Epithelial cell of prostate (primary cell): ENCODE data around the gene TLX3.

Source experiments
- DNase-seq: peaks from one replicate; pipeline ENCODE4 v3.0.0-alpha.2; 2011; ENCODE audit warnings: low read depth, low spot score
- H3K27ac ChIP-seq: fragments of 450-650 bp; 2 replicates; pipeline ENCODE4 v1.5.1; 2017; ENCODE audit warnings: mild to moderate bottlenecking

TLX3 gene

DNA sequence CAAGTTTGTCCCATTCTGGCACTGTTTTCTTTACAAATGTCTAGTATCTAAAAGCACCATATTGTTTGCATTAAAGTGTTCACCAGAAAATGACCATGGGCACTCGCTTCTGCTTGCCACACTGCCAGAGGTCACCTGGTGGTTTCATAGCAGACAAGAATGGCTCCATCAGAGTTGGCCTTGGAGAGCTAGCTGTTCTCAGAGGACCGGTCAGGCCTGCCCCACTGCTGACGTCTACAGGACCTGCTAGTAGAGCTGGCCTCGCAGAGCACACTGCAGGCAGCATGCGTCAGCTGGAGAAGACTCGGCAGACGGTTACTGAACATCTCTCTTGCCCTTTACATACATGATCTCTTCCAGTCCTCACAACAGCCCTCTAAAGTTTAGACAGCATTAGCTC is 8.7 kb upstream of the TLX3 start:
- no peak overlapping the region for H3K27ac ChIP-seq
- DNase-seq = no peak

DNA sequence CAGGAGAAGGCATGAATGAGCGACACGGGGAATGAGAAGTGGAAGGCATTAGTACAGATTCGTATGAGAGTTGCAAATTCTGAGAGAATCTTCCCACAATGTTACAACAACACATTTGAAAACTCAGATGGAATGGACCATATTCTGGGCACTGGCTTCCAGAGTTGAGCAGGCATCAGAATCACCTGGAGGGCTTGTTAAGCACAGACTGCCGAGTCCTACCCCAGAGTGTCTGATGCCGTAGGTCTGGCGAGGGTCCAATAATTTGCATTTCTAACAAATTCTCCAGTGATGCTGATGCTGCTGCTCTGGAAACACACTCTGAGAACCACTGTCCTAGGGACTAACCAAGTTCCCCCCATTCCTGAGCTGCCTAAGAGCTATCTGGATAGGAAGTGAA is 2.9 kb upstream of the TLX3 start:
- DNase-seq = no peak
- H3K27ac ChIP-seq = no peak overlapping the region

DNA sequence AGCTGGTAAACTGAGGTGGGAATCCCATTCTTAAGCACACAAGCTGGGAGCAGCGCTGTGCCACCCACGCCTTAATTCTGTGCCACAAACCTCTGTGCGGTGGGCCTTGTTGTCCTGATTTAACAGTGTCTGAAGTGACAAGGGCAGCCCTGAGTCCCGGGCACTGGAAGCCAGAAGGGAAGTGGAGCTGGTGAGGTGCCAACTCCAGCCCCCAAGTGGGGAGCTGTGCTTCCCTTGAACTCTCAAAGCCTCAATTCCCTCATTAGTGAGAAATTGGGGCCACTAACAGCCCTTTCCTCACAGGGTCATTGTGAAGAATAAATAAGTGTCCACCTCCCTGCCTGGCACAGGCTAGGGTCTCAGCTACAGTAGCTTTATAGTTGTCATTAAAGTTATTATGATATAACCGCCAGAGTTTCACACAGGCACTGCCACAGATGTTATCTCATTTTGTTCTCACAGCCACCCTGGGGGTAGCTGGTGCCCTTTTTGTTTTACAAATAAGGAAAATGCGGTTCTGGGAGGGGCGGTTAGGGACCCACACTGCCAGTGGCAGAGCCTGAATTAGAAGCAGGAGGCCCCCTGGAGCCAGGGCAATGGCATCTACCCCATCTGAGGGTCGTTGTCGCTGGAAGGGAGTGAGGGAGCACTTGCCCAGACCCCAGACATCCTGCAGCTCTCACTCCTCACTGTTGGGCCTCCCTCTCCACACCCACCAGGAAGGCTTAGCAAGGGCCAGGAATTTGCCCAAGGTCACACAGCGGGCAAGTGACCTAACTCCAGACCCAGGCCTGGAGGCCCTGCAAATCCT is 2.1 kb upstream of the TLX3 start:
- DNase-seq = no peak
- H3K27ac ChIP-seq = no peak overlapping the region

DNA sequence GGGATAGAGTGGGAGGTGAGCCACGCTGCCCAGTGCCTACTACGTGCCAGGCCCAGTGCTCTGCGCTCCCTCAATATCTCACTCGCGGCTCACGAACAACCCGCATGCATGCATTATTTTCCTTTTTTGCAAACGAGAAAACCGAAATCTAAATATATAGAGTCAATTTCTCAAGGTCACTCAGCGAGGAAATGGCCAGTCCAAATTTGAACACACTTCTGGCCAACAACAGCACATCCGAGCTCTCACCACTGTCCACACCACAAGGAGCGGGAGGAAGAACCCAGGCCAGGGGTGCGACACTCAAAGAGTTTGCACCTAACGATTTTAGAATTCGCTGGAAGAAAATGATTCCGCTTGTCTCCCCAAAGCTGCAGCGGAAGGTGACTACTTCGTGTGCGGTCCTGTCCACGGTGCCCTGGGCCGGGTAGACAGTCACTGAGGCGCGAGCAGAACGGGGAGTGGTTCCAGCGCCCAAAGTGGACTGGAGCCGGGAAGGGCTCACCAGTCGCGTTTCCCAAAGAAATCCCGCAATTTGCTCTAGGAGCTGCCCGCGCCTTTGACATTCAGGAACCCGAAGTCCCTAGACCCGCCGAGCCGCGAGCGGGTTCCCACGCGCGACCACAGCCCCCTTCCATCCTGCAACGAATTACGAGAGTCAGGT is 1.1 kb upstream of the TLX3 start:
- DNase-seq = no peak
- no peak overlapping the region for H3K27ac ChIP-seq

DNA sequence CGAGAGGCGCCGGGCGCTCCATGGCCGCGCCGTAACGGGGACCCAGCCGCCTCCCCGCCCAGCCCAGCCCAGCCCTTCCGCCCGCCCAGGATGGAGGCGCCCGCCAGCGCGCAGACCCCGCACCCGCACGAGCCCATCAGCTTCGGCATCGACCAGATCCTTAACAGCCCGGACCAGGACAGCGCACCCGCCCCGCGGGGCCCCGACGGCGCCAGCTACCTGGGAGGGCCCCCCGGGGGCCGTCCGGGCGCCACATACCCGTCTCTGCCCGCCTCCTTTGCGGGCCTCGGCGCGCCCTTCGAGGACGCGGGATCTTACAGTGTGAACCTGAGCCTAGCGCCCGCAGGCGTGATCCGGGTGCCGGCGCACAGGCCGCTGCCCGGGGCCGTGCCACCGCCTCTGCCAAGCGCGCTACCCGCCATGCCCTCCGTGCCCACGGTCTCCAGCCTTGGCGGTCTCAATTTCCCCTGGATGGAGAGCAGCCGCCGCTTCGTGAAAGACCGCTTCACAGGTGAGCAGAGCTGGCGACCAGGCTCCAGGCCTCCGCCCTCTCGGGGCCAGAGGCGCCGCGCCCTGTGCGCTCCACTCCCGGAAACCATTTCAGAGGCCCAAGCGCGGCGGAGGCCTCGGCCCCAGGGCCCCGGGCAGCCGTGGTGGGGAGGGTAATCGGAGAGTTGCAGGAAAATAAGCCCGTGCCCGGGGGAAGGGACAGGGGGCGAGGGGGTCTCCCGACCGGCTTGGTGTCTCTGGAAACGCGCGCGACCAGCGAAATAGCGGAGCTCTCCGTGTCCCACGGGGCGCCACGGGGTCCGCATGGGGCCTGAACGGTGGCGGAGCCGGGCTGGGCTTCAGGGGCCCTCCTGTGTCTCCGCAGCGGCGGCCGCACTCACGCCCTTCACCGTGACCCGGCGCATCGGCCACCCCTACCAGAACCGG is 496 bp downstream of the TLX3 start:
- H3K27ac ChIP-seq = no peak overlapping the region
- DNase-seq = no peak

DNA sequence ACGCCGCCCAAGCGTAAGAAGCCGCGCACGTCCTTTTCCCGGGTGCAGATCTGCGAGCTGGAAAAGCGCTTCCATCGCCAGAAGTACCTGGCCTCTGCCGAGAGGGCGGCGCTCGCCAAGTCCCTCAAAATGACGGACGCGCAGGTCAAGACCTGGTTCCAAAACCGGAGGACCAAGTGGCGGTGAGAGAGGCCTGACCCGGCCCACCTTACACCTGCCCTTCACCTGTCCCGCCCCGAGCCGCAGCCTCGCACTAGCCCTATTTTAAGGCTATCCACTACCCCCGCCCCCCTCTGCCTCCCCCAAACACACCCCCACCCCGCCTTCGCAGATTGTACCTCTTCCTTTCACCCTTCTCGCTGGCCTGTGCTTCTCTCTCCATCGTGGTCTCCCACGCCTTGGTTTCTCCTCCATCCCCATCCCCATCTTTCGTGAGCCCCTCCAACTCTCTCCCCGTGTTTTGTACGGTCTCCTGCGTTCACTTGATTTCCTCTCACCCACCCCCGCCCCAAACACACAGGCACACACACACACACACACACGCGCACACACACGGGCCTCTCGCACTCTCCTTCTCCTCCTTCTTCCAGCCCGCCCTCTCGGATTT is 1.3 kb downstream of the TLX3 start:
- H3K27ac ChIP-seq = no peak overlapping the region
- DNase-seq = no peak

DNA sequence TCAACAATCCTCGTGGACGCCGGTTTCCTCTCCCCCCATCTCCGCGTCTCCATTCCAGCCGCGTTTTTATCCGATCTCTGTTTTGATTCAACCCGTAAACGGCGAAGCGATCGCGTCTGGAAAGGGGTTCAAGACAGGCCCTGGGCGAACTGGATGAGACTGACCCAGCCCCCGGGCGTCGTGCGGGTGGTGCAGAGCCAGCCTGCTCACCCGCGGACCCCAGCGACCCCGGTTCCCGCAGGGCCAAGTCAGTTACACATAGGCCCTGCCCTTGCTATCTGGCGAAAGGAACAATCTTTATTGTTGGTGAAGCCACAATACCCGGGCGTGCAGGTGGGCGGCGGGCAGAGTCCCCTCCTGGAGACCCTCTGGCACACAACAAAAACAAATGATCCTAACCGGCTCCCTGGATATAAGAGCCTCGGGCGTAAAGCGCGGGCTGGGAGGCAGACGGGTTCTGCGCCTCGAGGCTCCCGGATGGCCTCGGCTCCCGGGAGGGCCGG is 1.8 kb downstream of the TLX3 start:
- DNase-seq = no peak

DNA sequence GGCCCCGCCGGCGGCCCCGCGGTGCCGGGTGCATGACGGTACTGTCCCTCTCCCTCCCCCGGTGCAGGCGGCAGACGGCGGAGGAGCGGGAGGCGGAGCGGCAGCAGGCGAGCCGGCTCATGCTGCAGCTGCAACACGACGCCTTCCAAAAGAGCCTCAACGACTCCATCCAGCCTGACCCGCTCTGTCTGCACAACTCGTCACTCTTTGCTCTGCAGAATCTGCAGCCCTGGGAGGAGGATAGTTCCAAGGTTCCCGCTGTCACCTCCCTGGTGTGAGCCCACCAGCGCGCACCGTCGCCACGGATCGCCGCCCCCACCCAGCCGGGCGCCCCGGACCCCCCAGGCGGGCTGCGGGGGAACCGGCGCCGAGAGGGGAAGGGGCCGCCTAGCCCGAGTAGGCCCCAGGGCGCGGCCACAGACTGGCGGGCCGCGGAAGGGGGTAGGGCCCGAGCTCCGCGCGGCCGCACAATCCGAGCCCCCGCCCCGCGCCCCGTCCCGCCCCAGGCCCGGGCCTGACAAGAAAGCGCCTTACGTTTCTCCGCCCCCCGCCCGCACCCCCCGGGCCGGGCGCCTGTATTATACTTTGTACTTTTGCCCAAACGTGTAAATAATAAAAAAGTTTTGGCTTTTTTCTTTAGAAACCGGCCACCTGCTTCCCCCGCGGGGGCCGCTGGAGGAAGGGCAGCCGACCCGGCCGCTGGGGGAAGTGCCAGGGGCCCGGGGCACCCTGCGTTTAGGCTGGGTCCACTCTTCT is 2.5 kb downstream of the TLX3 start:
- H3K27ac ChIP-seq = no peak overlapping the region
- no peak for DNase-seq

More for the DNA sequence above, 1.8 kb downstream of the TLX3 start:
- no peak overlapping the region for H3K27ac ChIP-seq

DNA sequence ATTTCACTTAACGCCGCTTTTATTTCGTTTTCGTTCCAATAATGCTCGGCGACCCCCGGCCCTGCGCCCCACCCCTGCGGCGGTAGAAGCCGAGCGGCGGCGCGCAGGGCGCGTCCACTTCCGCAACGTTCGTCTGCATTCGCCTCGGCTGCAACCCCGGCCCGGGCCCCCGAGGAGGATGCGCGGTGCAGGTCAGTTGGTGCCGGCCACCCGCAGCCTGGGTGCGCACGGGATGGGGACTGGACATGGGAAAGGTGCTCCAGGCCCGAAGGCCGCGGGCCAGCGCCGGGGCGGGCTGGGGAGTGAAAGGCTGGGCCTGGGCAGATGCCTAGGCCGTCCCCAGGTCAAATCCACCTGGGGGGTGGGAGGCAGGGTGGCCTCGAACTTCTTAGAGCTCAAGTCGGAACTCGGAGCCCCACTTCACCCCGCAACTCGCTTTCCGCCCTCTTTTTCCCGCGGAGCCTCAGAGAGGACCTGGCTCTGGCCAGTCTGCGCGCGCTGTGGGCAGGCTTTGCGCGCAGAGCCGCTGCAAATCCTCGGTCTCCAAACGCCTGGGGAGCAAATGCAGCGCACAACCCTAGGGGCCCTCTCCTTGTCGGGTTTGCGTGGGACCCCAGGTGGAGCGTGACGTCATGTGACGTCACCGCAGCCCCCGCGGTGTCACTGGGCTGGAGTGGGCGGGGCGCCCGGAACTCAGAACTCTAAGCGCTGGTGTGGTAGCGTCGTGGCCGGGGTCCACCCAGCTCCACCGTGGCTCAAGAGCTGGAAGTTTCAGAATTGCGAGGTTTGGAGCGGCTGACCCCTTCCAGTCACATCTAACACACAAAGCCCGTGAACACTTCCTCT is 3.3 kb downstream of the TLX3 start:
- DNase-seq = no peak
- H3K27ac ChIP-seq = no peak overlapping the region

DNA sequence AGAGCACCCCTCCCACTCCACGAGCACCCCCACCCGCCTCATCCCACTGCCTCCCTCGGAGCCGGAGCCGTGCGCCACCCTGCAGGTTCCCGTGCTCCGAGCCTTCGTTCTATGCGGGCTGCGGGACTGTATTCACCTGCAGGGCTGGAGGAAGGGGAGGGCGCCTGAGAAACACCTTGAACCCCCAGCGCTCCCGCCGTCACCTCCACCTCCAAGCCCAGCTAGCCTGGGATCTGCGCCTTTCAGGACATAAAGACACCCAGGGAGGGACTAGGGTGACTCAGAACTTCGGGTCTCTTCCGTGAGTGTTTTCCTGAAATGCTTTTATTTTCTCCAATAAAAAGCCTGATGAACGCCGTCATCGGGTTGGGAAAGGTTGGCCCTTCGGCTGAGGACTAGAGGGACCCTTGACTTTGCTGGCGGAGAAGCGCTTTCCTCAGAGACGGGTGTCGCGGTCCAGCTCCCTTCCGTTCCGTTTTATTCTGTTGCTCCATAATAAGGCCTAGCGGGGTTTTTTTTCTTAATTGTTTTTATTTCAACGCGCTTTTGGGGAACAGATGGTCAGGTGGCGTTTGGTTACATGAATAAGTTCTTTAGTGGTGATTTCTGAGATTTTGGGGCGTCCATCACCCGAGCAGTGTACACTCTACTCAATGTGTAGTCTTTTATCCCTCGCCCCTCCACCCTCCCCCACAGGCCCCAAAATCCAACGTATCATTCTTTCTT is 4.6 kb downstream of the TLX3 start:
- no peak for DNase-seq
- H3K27ac ChIP-seq = no peak overlapping the region

DNA sequence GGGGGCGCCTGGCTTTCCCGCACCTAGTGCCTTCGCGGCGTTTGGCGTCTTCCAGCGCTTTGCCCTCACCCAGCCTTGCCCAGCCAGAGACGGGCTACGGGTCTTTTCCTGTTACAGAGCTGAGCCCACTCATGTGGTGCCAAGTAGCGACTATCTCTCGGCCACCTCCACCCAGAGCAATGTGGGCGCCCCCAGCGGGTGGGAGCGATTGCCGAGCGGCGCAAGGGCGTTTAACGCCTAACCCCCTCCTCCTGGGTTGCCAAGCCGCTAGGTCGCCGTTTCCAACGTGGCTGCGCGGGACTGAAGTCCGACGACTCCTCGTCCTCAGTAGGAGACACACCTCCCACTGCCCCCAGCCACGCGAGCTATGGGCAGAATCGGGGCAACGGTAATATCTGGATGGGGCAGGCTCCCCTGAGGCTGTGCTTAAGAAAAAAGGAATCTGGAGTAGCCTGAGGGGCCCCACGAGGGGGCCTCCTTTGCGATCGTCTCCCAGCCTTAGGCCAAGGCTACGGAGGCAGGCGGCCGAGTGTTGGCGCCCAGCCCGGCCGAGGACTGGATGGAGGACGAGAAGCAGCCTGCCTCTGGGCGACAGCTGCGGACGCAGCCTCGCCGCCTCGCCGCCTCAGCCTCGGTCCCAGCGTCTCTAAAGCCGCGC is 5.8 kb downstream of the TLX3 start:
- H3K27ac ChIP-seq = no peak overlapping the region
- DNase-seq = no peak

DNA sequence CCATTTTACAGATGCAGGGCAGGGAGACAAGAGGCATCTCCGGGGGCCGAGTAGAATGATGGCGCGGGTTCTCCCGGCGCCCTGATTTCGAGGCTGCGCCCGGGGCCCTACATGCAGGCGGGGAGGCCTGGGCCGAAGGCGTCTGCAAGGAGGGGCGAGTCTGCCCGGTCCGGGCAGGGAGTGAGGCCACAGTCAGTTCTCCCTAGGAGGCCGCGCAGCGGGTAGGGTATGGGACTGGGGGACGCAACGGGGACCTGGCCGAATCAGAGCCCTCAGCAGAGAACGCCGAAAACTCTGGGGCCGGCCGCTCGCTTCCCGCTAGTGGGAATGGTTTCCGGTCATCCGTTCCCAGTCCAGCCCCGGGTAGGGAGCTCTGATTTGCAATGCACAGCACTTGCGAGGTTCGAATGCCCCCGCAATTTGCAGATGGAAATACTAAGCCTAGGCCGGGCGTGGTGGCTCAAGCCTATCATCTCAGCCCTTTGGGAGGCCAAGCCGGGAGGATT is 6.4 kb downstream of the TLX3 start:
- H3K27ac ChIP-seq = no peak overlapping the region
- no peak for DNase-seq

DNA sequence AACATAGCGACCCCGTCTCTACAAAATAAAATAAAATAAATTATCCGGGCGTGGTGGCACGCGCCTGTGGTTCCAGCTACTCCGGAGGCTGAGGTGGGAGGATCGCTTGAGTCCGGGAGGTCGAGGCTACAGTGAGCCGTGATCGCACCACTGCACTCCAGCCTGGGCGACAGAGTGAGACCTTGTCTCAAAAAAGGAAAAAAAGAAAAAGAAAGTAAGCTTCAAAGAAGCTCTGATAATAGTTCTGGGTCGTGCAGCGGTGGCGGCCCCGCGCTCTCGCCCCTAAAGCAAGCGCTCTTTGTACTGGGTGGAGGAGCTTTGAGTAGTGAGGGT is 6.8 kb downstream of the TLX3 start:
- DNase-seq = no peak
- no peak overlapping the region for H3K27ac ChIP-seq

DNA sequence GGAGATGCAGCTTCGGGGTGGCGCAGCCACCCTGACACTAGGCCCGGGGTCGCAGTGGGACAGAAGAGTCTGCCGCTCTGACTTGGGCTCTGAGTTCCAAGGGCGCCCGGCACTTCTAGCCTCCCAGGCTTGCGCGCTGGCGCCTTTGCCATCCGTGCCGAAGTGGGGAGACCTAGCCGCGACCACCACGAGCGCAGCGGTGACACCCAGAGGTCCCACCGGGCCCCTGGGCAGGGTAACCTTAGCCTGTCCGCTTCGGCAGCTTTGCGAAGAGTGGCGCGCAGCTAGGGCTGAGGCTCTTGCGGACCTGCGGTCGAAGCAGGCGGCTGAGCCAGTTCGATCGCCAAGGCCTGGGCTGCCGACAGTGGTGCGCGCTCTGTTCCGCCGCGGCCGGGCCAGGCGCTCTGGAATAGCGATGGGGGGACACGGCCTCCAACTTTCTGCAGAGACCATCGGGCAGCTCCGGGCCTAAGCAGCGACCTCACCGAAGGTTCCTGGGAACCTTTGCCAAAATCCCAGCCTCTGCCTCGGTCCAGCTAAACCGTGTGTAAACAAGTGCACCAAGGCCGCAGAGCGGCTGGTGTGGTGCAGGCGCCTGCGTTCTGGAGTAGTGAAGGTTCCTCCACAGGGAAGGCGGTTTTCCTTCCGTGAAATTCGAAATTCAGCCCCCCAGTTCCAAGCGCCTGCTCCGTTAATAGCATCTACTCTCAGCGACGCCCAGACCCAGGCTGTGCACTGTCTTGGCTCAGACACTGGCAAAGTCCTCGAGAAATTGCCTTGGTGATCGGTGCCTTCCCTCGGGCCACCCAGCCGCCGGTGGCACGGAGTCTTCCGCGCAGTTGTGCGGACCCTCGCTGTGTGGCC is 7.4 kb downstream of the TLX3 start:
- DNase-seq = no peak

DNA sequence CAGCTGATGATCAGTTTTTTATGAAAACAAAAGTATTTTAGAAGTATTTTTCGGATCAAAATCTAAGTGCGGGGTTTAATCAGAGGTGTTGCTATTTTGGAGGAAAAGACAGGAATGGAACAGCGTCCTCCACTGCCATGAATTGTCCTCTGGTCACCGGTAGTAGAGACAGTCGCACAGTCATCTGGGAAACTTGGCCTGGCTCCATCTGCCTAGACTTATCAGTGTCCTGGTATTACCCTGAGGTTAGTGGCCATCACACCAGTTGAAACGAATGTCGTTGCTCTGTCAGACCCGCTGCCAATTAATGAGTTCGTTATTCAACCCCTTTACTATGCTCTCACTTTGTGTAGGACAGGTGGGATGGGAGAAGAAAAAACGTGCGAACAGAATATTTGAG is 8.2 kb downstream of the TLX3 start:
- no peak overlapping the region for H3K27ac ChIP-seq
- DNase-seq = no peak

More for the DNA sequence above, 7.4 kb downstream of the TLX3 start:
- no peak overlapping the region for H3K27ac ChIP-seq

DNA sequence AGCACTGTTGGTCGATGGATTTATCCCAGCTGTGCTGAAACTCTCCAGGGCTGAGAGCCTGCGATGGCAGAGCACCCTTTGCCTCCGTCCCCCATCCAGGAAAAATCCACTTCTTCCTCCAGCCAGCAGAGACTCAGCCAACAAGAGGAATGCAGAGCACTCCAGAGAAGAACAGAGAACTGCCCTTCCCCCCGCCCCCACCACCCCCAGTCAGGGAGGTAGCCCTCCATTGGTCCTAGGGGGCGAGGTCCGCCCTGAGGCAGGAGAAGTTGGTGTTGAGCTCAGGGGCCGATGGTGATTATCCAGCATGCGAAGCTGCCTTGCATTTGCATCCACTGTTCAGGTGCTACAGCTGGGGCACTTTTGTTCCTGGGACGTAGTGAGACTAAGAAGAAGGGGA is 9.0 kb downstream of the TLX3 start:
- H3K27ac ChIP-seq = no peak overlapping the region
- DNase-seq = no peak

DNA sequence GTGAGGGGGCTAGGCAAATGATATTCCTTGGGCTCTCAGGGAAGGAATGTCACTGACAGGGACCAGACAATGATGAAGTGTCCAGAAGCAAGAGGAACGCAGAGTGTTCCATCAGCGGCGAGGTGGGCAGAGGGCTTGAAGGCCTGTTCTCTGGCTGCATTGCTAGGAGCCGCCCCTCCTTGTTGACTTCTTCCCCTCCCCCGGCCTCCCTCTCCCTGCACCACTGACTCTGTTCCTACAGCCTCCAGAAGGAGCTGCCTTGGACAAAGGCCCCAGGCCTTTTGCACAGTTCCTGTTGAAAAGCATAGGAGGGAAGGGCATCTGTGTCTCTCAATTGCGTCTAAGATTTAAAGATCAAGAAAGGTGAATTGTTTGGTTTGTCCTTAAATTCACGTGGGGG is 12.4 kb downstream of the TLX3 start:
- DNase-seq = no peak
- no peak overlapping the region for H3K27ac ChIP-seq
